ENCODE data around the gene SLC6A6.

DNA sequence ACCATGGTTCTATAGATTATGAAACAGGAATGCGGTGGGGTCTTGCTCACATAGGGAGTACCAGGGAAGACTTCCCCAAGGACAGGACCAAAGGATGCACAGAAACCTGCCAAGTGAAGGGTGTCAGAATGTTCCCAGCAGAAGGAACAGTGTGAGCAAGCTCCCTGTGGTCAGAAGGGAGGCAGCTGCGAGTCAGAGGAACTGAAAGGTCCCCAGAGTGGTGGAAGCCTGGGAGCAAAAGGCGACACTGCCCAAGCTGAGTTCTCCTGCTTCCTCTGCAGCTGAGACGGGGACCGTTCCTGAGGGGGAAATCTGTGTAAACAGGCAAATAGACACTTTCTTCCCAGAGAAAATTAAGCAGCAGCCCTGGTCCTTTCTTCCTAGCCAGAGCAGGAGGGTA, 14.2 kb upstream of the SLC6A6 start:
- TF ChIP-seq POLR2A (IDR thresholded peaks at IDR 0.05): no peak
- no peak for TF ChIP-seq CTCF (IDR thresholded peaks at IDR 0.05)

All from breast epithelium (tissue), 3 donors.